ENCODE measurements around the gene LUZP1.

Gene LUZP1

DNA sequence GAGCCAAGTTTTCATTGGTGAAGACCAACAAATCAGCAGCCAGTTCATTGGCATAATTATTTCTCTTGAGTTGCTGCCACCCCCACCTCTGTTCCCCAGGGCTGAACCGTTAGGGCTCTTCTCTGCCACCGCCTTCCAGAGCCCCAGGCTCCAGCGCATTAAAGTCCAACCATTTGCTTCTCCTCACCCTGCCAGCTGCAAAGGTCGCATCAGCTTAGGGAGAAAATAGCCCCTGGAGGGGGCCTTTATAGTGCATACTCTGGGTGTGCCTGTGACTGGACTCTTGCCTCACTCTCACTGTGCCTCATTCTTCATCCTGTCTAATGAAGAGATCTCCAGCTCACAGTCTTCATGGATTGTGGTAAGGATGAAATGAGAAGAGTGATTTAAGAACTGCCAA lies 99.0 kb downstream of the LUZP1 start:
- Histone ChIP-seq H3K4me1 (ENCODE audit: control insufficient read depth, insufficient read depth, low read length, poor library complexity, severe bottlenecking) (no peaks in the 10 kb centered on the region), H3K36me3 (ENCODE audit: control insufficient read depth, insufficient read depth, low read length) (peaks cover 42% of the 10 kb centered on the region), H3K4me3 (ENCODE audit: insufficient read depth, low read depth, low read length, poor library complexity, severe bottlenecking) (no peak overlapping the region), H3K9me3 (ENCODE audit: control insufficient read depth, low read length) (no peaks in the 10 kb centered on the region), H3K27ac (ENCODE audit: insufficient read depth, low read length, poor library complexity, severe bottlenecking) (no peak overlapping the region), H3K27me3 (replicated peaks; ENCODE audit: control insufficient read depth, insufficient read depth, low read length, poor library complexity, severe bottlenecking) (no peaks in the 10 kb centered on the region)
- no peak for DNase-seq

- Histone ChIP-seq H3K36me3 (ENCODE audit: control insufficient read depth, insufficient read depth, low read length) (peaks cover 47% of the 10 kb centered on the region), H3K4me1 (ENCODE audit: control insufficient read depth, insufficient read depth, low read length, poor library complexity, severe bottlenecking) (no peaks in the 10 kb centered on the region), H3K27ac (ENCODE audit: insufficient read depth, low read length, poor library complexity, severe bottlenecking) (no peak overlapping the region), H3K4me3 (ENCODE audit: insufficient read depth, low read depth, low read length, poor library complexity, severe bottlenecking) (no peak overlapping the region), H3K9me3 (ENCODE audit: control insufficient read depth, low read length) (no peaks in the 10 kb centered on the region), H3K27me3 (replicated peaks; ENCODE audit: control insufficient read depth, insufficient read depth, low read length, poor library complexity, severe bottlenecking) (no peaks in the 10 kb centered on the region)
- DNase-seq: no peak
Measured at GRCh38 chr1:23069149-23069548, 99.5 kb downstream of the LUZP1 start.

- no peak for DNase-seq
- Histone ChIP-seq H3K36me3 (ENCODE audit: control insufficient read depth, insufficient read depth, low read length) (peaks cover 42% of the 10 kb centered on the region), H3K27ac (ENCODE audit: insufficient read depth, low read length, poor library complexity, severe bottlenecking) (no peak overlapping the region), H3K9me3 (ENCODE audit: control insufficient read depth, low read length) (no peaks in the 10 kb centered on the region), H3K27me3 (replicated peaks; ENCODE audit: control insufficient read depth, insufficient read depth, low read length, poor library complexity, severe bottlenecking) (no peaks in the 10 kb centered on the region), H3K4me1 (ENCODE audit: control insufficient read depth, insufficient read depth, low read length, poor library complexity, severe bottlenecking) (no peaks in the 10 kb centered on the region), H3K4me3 (ENCODE audit: insufficient read depth, low read depth, low read length, poor library complexity, severe bottlenecking) (no peak overlapping the region)
Measured at GRCh38 chr1:23066075-23066474, 102.6 kb downstream of the LUZP1 start.

DNA sequence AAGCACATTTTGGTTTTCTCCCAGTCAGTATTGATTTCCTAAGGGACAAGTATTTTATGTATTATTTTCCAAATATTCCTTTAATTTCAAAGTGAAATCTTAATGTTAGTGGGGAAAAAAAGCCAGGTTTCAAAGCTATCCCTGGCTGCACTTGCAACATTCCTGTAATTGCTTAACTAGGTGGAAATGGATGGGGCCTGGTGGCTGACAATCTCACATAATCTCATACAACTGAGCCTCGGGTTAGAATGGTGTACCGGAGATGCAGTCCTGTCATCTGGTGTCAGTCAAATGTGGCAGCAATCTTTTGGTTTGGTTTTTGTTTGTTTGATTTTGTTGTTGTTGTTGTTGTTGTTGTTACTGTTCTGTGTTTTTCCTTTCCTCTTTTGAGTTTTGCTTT lies 103.3 kb downstream of the LUZP1 start:
- Histone ChIP-seq H3K4me3 (ENCODE audit: insufficient read depth, low read depth, low read length, poor library complexity, severe bottlenecking) (no peak overlapping the region), H3K9me3 (ENCODE audit: control insufficient read depth, low read length) (no peaks in the 10 kb centered on the region), H3K27ac (ENCODE audit: insufficient read depth, low read length, poor library complexity, severe bottlenecking) (no peak overlapping the region), H3K4me1 (ENCODE audit: control insufficient read depth, insufficient read depth, low read length, poor library complexity, severe bottlenecking) (no peaks in the 10 kb centered on the region), H3K27me3 (replicated peaks; ENCODE audit: control insufficient read depth, insufficient read depth, low read length, poor library complexity, severe bottlenecking) (no peaks in the 10 kb centered on the region), H3K36me3 (ENCODE audit: control insufficient read depth, insufficient read depth, low read length) (peaks cover 40% of the 10 kb centered on the region)
- DNase-seq: no peak

DNA sequence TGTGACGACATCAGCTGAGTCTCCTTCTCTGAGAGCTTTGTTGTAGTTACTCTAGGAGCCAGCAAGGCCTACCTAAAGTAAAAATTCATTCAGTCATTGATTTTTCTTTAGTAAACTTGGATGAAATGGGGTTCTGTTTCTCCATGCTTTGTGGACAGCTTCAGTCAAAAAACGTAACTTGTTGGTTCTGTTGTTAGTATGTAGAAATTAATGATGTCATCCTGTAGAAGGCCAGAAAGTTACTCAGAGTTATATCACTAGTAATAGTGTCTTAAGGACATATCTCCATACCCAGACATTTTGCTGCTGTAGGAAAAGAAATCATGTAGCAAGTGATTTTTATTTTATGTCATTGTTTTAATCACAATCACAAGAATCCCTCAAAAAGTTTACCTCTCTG lies 106.4 kb downstream of the LUZP1 start:
- H3K27ac ChIP-seq (ENCODE audit: insufficient read depth, low read length, poor library complexity, severe bottlenecking): no peak overlapping the region
- H3K36me3 ChIP-seq (ENCODE audit: control insufficient read depth, insufficient read depth, low read length): peaks cover 32% of the 10 kb centered on the region
- H3K4me3 ChIP-seq (ENCODE audit: insufficient read depth, low read depth, low read length, poor library complexity, severe bottlenecking): no peak overlapping the region
- no peak for DNase-seq
- H3K9me3 ChIP-seq (ENCODE audit: control insufficient read depth, low read length): no peaks in the 10 kb centered on the region
- H3K4me1 ChIP-seq (ENCODE audit: control insufficient read depth, insufficient read depth, low read length, poor library complexity, severe bottlenecking): no peaks in the 10 kb centered on the region
- no peaks in the 10 kb centered on the region for H3K27me3 ChIP-seq (replicated peaks; ENCODE audit: control insufficient read depth, insufficient read depth, low read length, poor library complexity, severe bottlenecking)

DNA sequence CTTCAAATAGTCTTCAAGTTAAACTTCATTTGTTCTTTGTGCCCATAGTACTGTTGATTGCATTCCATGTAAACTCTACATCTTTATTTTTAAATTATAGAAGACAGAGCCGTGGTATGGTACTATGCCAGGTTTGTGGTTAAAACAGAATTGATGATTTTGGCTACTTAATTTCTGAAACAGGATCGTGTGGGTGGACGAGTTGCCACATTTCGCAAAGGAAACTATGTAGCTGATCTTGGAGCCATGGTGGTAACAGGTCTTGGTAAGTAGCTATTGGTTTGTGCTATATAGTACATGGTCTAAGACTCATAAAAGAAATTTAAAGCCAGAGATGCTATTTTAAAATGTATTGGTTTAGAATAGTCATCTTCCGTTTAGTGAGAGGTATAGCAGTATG lies 111.4 kb downstream of the LUZP1 start:
- DNase-seq: no peak
- Histone ChIP-seq H3K36me3 (ENCODE audit: control insufficient read depth, insufficient read depth, low read length) (peaks cover 12% of the 10 kb centered on the region), H3K27ac (ENCODE audit: insufficient read depth, low read length, poor library complexity, severe bottlenecking) (no peak overlapping the region)

GRCh38 chr1:23051290-23051909 lies 117.3 kb downstream of the LUZP1 start:
- Histone ChIP-seq H3K4me3 (ENCODE audit: insufficient read depth, low read depth, low read length, poor library complexity, severe bottlenecking) (no peak overlapping the region), H3K27me3 (replicated peaks; ENCODE audit: control insufficient read depth, insufficient read depth, low read length, poor library complexity, severe bottlenecking) (no peaks in the 10 kb centered on the region), H3K4me1 (ENCODE audit: control insufficient read depth, insufficient read depth, low read length, poor library complexity, severe bottlenecking) (no peaks in the 10 kb centered on the region), H3K9me3 (ENCODE audit: control insufficient read depth, low read length) (no peaks in the 10 kb centered on the region), H3K27ac (ENCODE audit: insufficient read depth, low read length, poor library complexity, severe bottlenecking) (no peak overlapping the region), H3K36me3 (ENCODE audit: control insufficient read depth, insufficient read depth, low read length) (peaks cover 4% of the 10 kb centered on the region)
- DNase-seq: no peak

More for the DNA sequence above, 111.4 kb downstream of the LUZP1 start:
- Histone ChIP-seq H3K4me1 (ENCODE audit: control insufficient read depth, insufficient read depth, low read length, poor library complexity, severe bottlenecking) (no peaks in the 10 kb centered on the region), H3K9me3 (ENCODE audit: control insufficient read depth, low read length) (no peaks in the 10 kb centered on the region), H3K4me3 (ENCODE audit: insufficient read depth, low read depth, low read length, poor library complexity, severe bottlenecking) (no peak overlapping the region), H3K27me3 (replicated peaks; ENCODE audit: control insufficient read depth, insufficient read depth, low read length, poor library complexity, severe bottlenecking) (no peaks in the 10 kb centered on the region)

- H3K27ac ChIP-seq (ENCODE audit: insufficient read depth, low read length, poor library complexity, severe bottlenecking): no peak overlapping the region
- peaks cover 10% of the 10 kb centered on the region for H3K36me3 ChIP-seq (ENCODE audit: control insufficient read depth, insufficient read depth, low read length)
- H3K4me1 ChIP-seq (ENCODE audit: control insufficient read depth, insufficient read depth, low read length, poor library complexity, severe bottlenecking): no peaks in the 10 kb centered on the region
- no peak for DNase-seq
- no peaks in the 10 kb centered on the region for H3K9me3 ChIP-seq (ENCODE audit: control insufficient read depth, low read length)
- H3K27me3 ChIP-seq (replicated peaks; ENCODE audit: control insufficient read depth, insufficient read depth, low read length, poor library complexity, severe bottlenecking): no peaks in the 10 kb centered on the region
- no peak overlapping the region for H3K4me3 ChIP-seq (ENCODE audit: insufficient read depth, low read depth, low read length, poor library complexity, severe bottlenecking)
Measured at GRCh38 chr1:23050201-23050600, 118.5 kb downstream of the LUZP1 start.

- Histone ChIP-seq H3K4me1 (ENCODE audit: control insufficient read depth, insufficient read depth, low read length, poor library complexity, severe bottlenecking) (no peaks in the 10 kb centered on the region), H3K9me3 (ENCODE audit: control insufficient read depth, low read length) (no peaks in the 10 kb centered on the region), H3K27me3 (replicated peaks; ENCODE audit: control insufficient read depth, insufficient read depth, low read length, poor library complexity, severe bottlenecking) (no peaks in the 10 kb centered on the region), H3K4me3 (ENCODE audit: insufficient read depth, low read depth, low read length, poor library complexity, severe bottlenecking) (no peak overlapping the region), H3K27ac (ENCODE audit: insufficient read depth, low read length, poor library complexity, severe bottlenecking) (no peak overlapping the region), H3K36me3 (ENCODE audit: control insufficient read depth, insufficient read depth, low read length) (peaks cover 8% of the 10 kb centered on the region)
- DNase-seq: no peak
Measured at GRCh38 chr1:23044035-23044434, 124.6 kb downstream of the LUZP1 start.

GRCh38 chr1:23040509-23040908 lies 128.1 kb downstream of the LUZP1 start:
- DNase-seq: no peak
- no peaks in the 10 kb centered on the region for H3K27me3 ChIP-seq (replicated peaks; ENCODE audit: control insufficient read depth, insufficient read depth, low read length, poor library complexity, severe bottlenecking)
- H3K9me3 ChIP-seq (ENCODE audit: control insufficient read depth, low read length): no peaks in the 10 kb centered on the region
- H3K27ac ChIP-seq (ENCODE audit: insufficient read depth, low read length, poor library complexity, severe bottlenecking): no peak overlapping the region
- no peaks in the 10 kb centered on the region for H3K4me1 ChIP-seq (ENCODE audit: control insufficient read depth, insufficient read depth, low read length, poor library complexity, severe bottlenecking)
- H3K36me3 ChIP-seq (ENCODE audit: control insufficient read depth, insufficient read depth, low read length): peaks cover 5% of the 10 kb centered on the region
- no peak overlapping the region for H3K4me3 ChIP-seq (ENCODE audit: insufficient read depth, low read depth, low read length, poor library complexity, severe bottlenecking)

Data from effector memory CD4-positive, alpha-beta T cell (primary cell).